HEK293 (cell line): Measurements from ENCODE around the gene WASF1.
A peak's percentile ranks its signal among the peaks of the same experiment; 100 is the strongest.
"Not testable (repeated sequence)": the region's sequence is repeated elsewhere in the genome, so short reads cannot be mapped to it uniquely, and the experiment has no call there.

Experiments used
- CTCF ChIA-PET: fragments of 350-600 bp; formaldehyde crosslinking; extraction: SDS; loops from one replicate; lab custom pipeline; 2021; ENCODE audit warnings: antibody characterized with exemption; lab: Yijun Ruan, JAX
- POLR2A ChIA-PET: fragments of 300-600 bp; formaldehyde crosslinking; extraction: SDS; loops from one replicate; lab custom pipeline; 2020; ENCODE audit warnings: antibody characterized with exemption, inconsistent platforms; lab: Yijun Ruan, JAX
- H3K27ac ChIP-seq: fragments of 200-500 bp; sonication (Bioruptor generic); 2 replicates; pipeline ENCODE4 v1.5.1; 2014; ENCODE audit warnings: low read depth, low read length, control low read depth, inconsistent platforms; ENCODE audit errors: extremely low read depth
- H3K36me3 ChIP-seq, 2 experiments: fragments of 200-500 bp in 1 of 2; sonication (Bioruptor generic) in 1 of 2; 1 replicate in 1 of 2; 2 replicates in 1 of 2; pipeline ENCODE4 v1.5.1; 2014 to 2017; ENCODE audit warnings: inconsistent platforms in 2 of 2, low read length in 2 of 2; ENCODE audit not compliant: control insufficient read depth in 2 of 2, insufficient read depth in 1 of 2
- H3K4me1 ChIP-seq: fragments of 200-500 bp; sonication (Bioruptor generic); 2 replicates; pipeline ENCODE4 v1.5.1; 2014; ENCODE audit warnings: mild to moderate bottlenecking, low read length, inconsistent platforms; ENCODE audit not compliant: control insufficient read depth, insufficient read depth
- H3K4me3 ChIP-seq: 2 replicates; pipeline ENCODE4 v1.5.1; 2011; ENCODE audit warnings: low read depth, mild to moderate bottlenecking, control low read depth, low read length, moderate library complexity
- H3K9me3 ChIP-seq: fragments of 200-500 bp; sonication (Bioruptor generic); 2 replicates; pipeline ENCODE4 v1.5.1; 2014; ENCODE audit warnings: low read depth, low read length, inconsistent platforms; ENCODE audit not compliant: control insufficient read depth, insufficient read depth
- HOXC10 ChIP-seq: sonication (generic); formaldehyde crosslinking; IDR thresholded peaks from 2 replicates; pipeline ENCODE4 v1.8.1; 2023; ENCODE audit warnings: mild to moderate bottlenecking, missing genetic modification reagents
- SP3 ChIP-seq: fragments of 450-650 bp; formaldehyde crosslinking; IDR thresholded peaks from 2 replicates; pipeline ENCODE4 v1.5.1; 2016; ENCODE audit warnings: missing biosample characterization, missing genetic modification characterization
- SP7 ChIP-seq: fragments of 450-650 bp; formaldehyde crosslinking; IDR thresholded peaks from 2 replicates; pipeline ENCODE4 v1.5.1; 2016; ENCODE audit warnings: missing biosample characterization, missing genetic modification characterization
- ZBTB10 ChIP-seq: fragments of 450-650 bp; formaldehyde crosslinking; IDR thresholded peaks from 2 replicates; pipeline ENCODE4 v1.5.1; 2016; ENCODE audit warnings: missing biosample characterization, missing genetic modification characterization
- ZFP3 ChIP-seq: fragments of 450-650 bp; formaldehyde crosslinking; IDR thresholded peaks from 2 replicates; pipeline ENCODE4 v1.5.1; 2016; ENCODE audit warnings: low read depth, missing biosample characterization, missing genetic modification characterization
- ZNF146 ChIP-seq: fragments of 450-650 bp; formaldehyde crosslinking; IDR thresholded peaks from 2 replicates; pipeline ENCODE4 v1.5.1; 2016; ENCODE audit warnings: missing biosample characterization, missing genetic modification characterization
- ZNF292 ChIP-seq: fragments of 450-650 bp; formaldehyde crosslinking; IDR thresholded peaks from 2 replicates; pipeline ENCODE4 v1.5.1; 2016; ENCODE audit warnings: low read depth, missing biosample characterization, missing genetic modification characterization, borderline replicate concordance
- ZNF585B ChIP-seq: fragments of 450-650 bp; formaldehyde crosslinking; IDR thresholded peaks from 2 replicates; pipeline ENCODE4 v1.5.1; 2016; ENCODE audit warnings: missing biosample characterization, missing genetic modification characterization
- ZNF658 ChIP-seq: fragments of 450-650 bp; formaldehyde crosslinking; IDR thresholded peaks from 2 replicates; pipeline ENCODE4; 2016; ENCODE audit warnings: missing biosample characterization, missing genetic modification characterization
- ZNF843 ChIP-seq: fragments of 450-650 bp; formaldehyde crosslinking; IDR thresholded peaks from 2 replicates; pipeline ENCODE4 v1.5.1; 2016; ENCODE audit warnings: missing biosample characterization, missing genetic modification characterization
- TF ChIP-seq, protein P1 (sequence below): fragments of 450-650 bp; formaldehyde crosslinking; IDR thresholded peaks from 2 replicates; pipeline ENCODE4 v1.5.1; 2016; ENCODE audit warnings: missing biosample characterization, missing genetic modification characterization
- TF ChIP-seq, protein P2 (sequence below): fragments of 450-650 bp; formaldehyde crosslinking; IDR thresholded peaks from 2 replicates; pipeline ENCODE4 v1.5.1; 2016; ENCODE audit warnings: missing biosample characterization, missing genetic modification characterization
- TF ChIP-seq, protein P3 (sequence below): fragments of 450-650 bp; formaldehyde crosslinking; IDR thresholded peaks from 2 replicates; pipeline ENCODE4 v1.5.1; 2017; ENCODE audit warnings: missing biosample characterization, missing genetic modification characterization
- TF ChIP-seq, protein P4 (sequence below): fragments of 450-650 bp; formaldehyde crosslinking; IDR thresholded peaks from 2 replicates; pipeline ENCODE4 v1.5.1; 2017; ENCODE audit warnings: missing biosample characterization, missing genetic modification characterization

Gene WASF1

DNA sequence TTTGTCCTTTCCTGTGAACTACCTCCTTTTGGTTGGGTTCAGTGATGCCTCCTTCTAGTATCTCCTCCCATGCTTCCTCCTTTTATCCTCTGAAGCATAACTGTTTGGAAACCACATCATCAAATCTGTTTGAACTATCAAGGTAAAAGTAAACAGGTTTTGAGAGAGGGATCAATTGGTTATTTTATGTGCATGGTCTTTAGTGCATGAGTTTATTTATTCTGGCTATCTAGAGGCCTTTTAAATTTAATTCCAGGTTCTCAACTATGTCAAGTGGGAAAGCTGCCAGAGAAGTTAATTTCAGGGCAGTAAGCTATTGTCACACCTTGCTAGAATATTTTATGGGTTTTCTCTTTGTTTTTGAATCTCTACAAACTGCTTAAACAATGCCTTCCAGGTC is 54.1 kb downstream of the WASF1 start (continued):
- TF ChIP-seq ZFP3 (tag by site-specific recombination) (no peak), ZNF292 (tag by site-specific recombination) (no peak), ZNF658 (tag by site-specific recombination) (no peak), ZNF585B (tag by site-specific recombination) (0 out of 2 replicates have a peak, but pooled peaks have one; percentile 16), HOXC10 (CRISPR knock-in tag) (no peak), ZBTB10 (no peak), SP7 (tag by site-specific recombination) (peak; percentile 89), ZNF843 (peak; percentile 89)
- TF ChIP-seq, protein P1, sequence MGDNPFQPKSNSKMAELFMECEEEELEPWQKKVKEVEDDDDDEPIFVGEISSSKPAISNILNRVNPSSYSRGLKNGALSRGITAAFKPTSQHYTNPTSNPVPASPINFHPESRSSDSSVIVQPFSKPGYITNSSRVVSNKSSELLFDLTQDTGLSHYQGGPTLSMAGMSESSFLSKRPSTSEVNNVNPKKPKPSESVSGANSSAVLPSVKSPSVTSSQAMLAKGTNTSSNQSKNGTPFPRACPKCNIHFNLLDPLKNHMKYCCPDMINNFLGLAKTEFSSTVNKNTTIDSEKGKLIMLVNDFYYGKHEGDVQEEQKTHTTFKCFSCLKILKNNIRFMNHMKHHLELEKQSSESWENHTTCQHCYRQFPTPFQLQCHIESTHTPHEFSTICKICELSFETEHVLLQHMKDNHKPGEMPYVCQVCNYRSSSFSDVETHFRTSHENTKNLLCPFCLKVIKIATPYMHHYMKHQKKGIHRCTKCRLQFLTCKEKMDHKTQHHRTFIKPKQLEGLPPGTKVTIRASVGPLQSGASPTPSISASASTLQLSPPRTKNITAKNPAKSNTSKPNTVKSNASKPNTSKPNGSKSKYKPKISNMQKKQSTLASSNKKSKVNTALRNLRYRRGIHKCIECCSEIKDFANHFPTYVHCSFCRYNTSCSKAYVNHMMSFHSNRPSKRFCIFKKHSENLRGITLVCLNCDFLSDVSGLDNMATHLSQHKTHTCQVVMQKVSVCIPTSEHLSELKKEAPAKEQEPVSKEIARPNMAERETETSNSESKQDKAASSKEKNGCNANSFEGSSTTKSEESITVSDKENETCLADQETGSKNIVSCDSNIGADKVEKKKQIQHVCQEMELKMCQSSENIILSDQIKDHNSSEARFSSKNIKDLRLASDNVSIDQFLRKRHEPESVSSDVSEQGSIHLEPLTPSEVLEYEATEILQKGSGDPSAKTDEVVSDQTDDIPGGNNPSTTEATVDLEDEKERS (tag by site-specific recombination): no peak
- TF ChIP-seq, protein P2, sequence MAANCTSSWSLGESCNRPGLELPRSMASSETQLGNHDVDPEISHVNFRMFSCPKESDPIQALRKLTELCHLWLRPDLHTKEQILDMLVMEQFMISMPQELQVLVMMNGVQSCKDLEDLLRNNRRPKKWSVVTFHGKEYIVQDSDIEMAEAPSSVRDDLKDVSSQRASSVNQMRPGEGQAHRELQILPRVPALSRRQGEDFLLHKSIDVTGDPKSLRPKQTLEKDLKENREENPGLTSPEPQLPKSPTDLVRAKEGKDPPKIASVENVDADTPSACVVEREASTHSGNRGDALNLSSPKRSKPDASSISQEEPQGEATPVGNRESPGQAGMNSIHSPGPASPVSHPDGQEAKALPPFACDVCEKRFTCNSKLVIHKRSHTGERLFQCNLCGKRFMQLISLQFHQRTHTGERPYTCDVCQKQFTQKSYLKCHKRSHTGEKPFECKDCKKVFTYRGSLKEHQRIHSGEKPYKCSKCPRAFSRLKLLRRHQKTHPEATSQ: no peak
- TF ChIP-seq, protein P3, sequence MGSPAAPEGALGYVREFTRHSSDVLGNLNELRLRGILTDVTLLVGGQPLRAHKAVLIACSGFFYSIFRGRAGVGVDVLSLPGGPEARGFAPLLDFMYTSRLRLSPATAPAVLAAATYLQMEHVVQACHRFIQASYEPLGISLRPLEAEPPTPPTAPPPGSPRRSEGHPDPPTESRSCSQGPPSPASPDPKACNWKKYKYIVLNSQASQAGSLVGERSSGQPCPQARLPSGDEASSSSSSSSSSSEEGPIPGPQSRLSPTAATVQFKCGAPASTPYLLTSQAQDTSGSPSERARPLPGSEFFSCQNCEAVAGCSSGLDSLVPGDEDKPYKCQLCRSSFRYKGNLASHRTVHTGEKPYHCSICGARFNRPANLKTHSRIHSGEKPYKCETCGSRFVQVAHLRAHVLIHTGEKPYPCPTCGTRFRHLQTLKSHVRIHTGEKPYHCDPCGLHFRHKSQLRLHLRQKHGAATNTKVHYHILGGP (tag by site-specific recombination): peak; percentile 84

- POLR2A ChIA-PET, CTCF ChIA-PET: not testable (repeated sequence)
- peak; percentile 70 for TF ChIP-seq ZNF146
Measured at GRCh38 chr6:110121655-110122054, 57.8 kb downstream of the WASF1 start.

GRCh38 chr6:110116258-110116657 is 63.2 kb downstream of the WASF1 start:
- TF ChIP-seq HOXC10 (CRISPR knock-in tag) (no peak), SP3 (tag by site-specific recombination) (no peak)
- TF ChIP-seq, protein P4, sequence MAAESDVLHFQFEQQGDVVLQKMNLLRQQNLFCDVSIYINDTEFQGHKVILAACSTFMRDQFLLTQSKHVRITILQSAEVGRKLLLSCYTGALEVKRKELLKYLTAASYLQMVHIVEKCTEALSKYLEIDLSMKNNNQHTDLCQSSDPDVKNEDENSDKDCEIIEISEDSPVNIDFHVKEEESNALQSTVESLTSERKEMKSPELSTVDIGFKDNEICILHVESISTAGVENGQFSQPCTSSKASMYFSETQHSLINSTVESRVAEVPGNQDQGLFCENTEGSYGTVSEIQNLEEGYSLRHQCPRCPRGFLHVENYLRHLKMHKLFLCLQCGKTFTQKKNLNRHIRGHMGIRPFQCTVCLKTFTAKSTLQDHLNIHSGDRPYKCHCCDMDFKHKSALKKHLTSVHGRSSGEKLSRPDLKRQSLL (tag by site-specific recombination): no peak
- Histone ChIP-seq H3K27ac (no peak overlapping the region), H3K9me3 (no peaks in the 10 kb centered on the region), H3K36me3 (peaks cover 0 to 4% of the 10 kb centered on the region in 2 experiments; a peak in 1 of 3 replicates), H3K4me3 (no peak overlapping the region), H3K4me1 (no peaks in the 10 kb centered on the region)
- CTCF ChIA-PET: interaction anchor here (0.6 to 0.7 kb wide), 2 partner anchors 19 to 232 kb away, joined by 3 to 4 read pairs; no protein-coding TSS in a partner anchor
- POLR2A ChIA-PET: interaction anchor here (1.0 kb wide), 1 partner anchor 63 kb away, joined by 5 read pairs; the partner anchor contains the start of gene WASF1

More at GRCh38 chr6:110121655-110122054, 57.8 kb downstream of the WASF1 start:
- not testable (repeated sequence) for H3K27ac ChIP-seq, H3K4me3 ChIP-seq, H3K4me1 ChIP-seq, H3K9me3 ChIP-seq
- peaks cover 0 to 24% of the 10 kb centered on the region in 2 experiments; a peak in 2 of 3 replicates for H3K36me3 ChIP-seq
